Fibroblast of lung (primary cell): Measurements from ENCODE around the gene ROBO1. TPM values are rescaled to one million over a fixed set of nuclear protein-coding genes. Genes with fewer than 3 reads are reported as not detected.

Experiments
- DNase-seq, 2 donors: peaks; one replicate each; pipeline versions ENCODE4 v3.0.0 to v3.0.0-alpha.2; 2010; ENCODE audit warnings: low read depth in 2 of 2
- H2AFZ ChIP-seq: 2 replicates; pipeline ENCODE4 v1.5.1; 2012; ENCODE audit warnings: low read length, control low read depth, inconsistent platforms
- H3K27ac ChIP-seq: 2 replicates; pipeline ENCODE4 v1.5.1; 2011; ENCODE audit warnings: low read length, control low read depth; ENCODE audit not compliant: insufficient read depth
- H3K27me3 ChIP-seq: 2 replicates; pipeline ENCODE4 v1.5.1; 2011; ENCODE audit warnings: mild to moderate bottlenecking, low read length; ENCODE audit not compliant: control insufficient read depth, insufficient read depth
- H3K36me3 ChIP-seq: 2 replicates; pipeline ENCODE4 v1.5.1; 2011; ENCODE audit warnings: low read length; ENCODE audit not compliant: control insufficient read depth, insufficient read depth
- H3K4me1 ChIP-seq: 2 replicates; pipeline ENCODE4 v1.5.1; 2011; ENCODE audit warnings: low read length; ENCODE audit not compliant: control insufficient read depth, insufficient read depth; ENCODE audit errors: extremely low read depth
- H3K4me2 ChIP-seq: 2 replicates; pipeline ENCODE4 v1.5.1; 2011; ENCODE audit warnings: low read length, control low read depth; ENCODE audit not compliant: insufficient read depth; ENCODE audit errors: extremely low read depth
- H3K4me3 ChIP-seq, 4 experiments: fragments of 200-600 bp in 1 of 4; sonication (generic) in 1 of 4; replicated peaks in 1 of 4; 2 replicates each; pipeline ENCODE4 v1.5.1; 2011 to 2016; ENCODE audit warnings: low read length in 4 of 4, low read depth in 3 of 4, mild to moderate bottlenecking in 3 of 4, control low read depth in 2 of 4, inconsistent platforms in 1 of 4, mixed read lengths in 1 of 4; ENCODE audit not compliant: insufficient read depth in 1 of 4; ENCODE audit errors: control extremely low read depth in 1 of 4
- H3K79me2 ChIP-seq: 2 replicates; pipeline ENCODE4 v1.5.1; 2012; ENCODE audit warnings: mild to moderate bottlenecking, low read length, inconsistent platforms; ENCODE audit not compliant: control insufficient read depth, insufficient read depth
- H3K9ac ChIP-seq: 2 replicates; pipeline ENCODE4 v1.5.1; 2011; ENCODE audit warnings: mild to moderate bottlenecking, low read length, control low read depth; ENCODE audit not compliant: insufficient read depth
- H3K9me3 ChIP-seq: 2 replicates; pipeline ENCODE4 v1.5.1; 2012; ENCODE audit warnings: low read depth, low read length; ENCODE audit not compliant: control insufficient read depth, insufficient read depth
- H4K20me1 ChIP-seq: 2 replicates; pipeline ENCODE4 v1.5.1; 2011; ENCODE audit warnings: low read length; ENCODE audit not compliant: control insufficient read depth, insufficient read depth; ENCODE audit errors: extremely low read depth
- CTCF ChIP-seq, 2 donors: IDR thresholded peaks in 1 of 2; conservative IDR thresholded peaks in 1 of 2; 1 replicate in 1 of 2; 2 replicates in 1 of 2; pipeline ENCODE4 v1.5.1; 2011 to 2012; ENCODE audit warnings: low read length in 2 of 2, control low read depth in 1 of 2, inconsistent platforms in 1 of 2, low read depth in 1 of 2, mild to moderate bottlenecking in 1 of 2
- EZH2 ChIP-seq: IDR thresholded peaks from 2 replicates; pipeline ENCODE4 v1.5.1; 2012; ENCODE audit warnings: low read length, control low read depth, mild to moderate bottlenecking; ENCODE audit errors: missing control alignments
- polyA plus RNA-seq, 2 donors: library from polyadenylated mRNA; depleted of rRNA in 1 of 2; stranded (reverse) in 1 of 2; unstranded in 1 of 2; fragments of >200 nt; gene quantifications; 2 replicates each; pipeline ENCODE4 v1.2.1, GENCODE V29; 2011 to 2012; ENCODE audit warnings: missing spikeins in 1 of 2
- total RNA-seq: library from RNA; depleted of rRNA; stranded (reverse); fragments of >200 nt; gene quantifications from 2 replicates; pipeline ENCODE4 v1.2.1, GENCODE V29; 2014

ROBO1 gene
- total and polyA plus RNA-seq, 2 donors (not counting 1 experiment from before 2014, with no cell fraction given) = 53.8 to 104 TPM

DNA sequence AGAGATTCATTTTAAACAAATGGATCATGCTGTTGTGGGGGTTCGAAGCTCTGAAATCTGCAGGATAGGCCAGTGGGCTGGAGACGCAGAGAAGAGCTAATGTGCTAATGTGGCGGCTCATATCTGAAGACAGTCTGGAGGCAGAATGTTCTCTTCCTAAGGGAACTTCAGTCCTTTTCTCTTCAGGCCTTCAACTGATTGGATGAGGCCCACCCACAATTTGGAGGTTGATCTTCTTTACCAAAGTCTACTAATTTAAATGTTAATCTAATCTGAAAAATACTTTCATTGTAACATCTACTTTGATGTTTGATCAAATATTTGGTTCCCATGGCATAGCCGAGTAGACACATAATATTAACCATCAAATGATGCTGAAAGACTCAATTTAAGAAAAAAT is 940.2 kb downstream of the ROBO1 start:
- H3K4me1 ChIP-seq = peaks cover 2% of the 10 kb centered on the region
- H3K27ac ChIP-seq = no peak overlapping the region
- H3K9me3 ChIP-seq = no peaks in the 10 kb centered on the region
- H3K27me3 ChIP-seq = no peaks in the 10 kb centered on the region
- no peak overlapping the region for H3K4me2 ChIP-seq
- DNase-seq = no peak
- no peaks in the 10 kb centered on the region for H4K20me1 ChIP-seq
- TF ChIP-seq CTCF (conservative IDR thresholded peaks at IDR 0.05 in 1 of 2, IDR thresholded peaks at IDR 0.05 in 1 of 2; ENCODE audit: low read depth in 1 of 2, low read length in 2 of 2) (no peak), EZH2 (no peak)
- no peaks in the 10 kb centered on the region for H3K36me3 ChIP-seq
- H3K4me3 ChIP-seq = no peak overlapping the region
- H3K9ac ChIP-seq = no peak overlapping the region
- H2AFZ ChIP-seq = no peak overlapping the region
- H3K79me2 ChIP-seq = no peaks in the 10 kb centered on the region

DNA sequence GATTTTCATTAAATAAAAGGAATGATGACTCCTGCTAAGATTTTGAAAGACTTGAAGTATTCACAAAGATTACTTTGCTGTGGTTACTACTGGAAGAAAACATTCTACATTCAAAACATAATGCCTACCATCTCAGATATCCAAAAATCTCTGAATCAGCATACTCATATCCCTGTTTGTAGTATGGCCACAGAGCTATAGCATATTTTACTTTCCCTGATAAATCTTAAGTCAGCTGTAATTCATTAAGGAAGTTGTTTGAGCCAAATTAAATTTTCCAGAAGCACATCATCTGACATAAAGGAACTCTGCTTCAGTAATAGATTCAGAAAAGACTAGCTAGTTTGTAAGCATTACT is 942.0 kb downstream of the ROBO1 start:
- Histone ChIP-seq H3K9me3 (no peaks in the 10 kb centered on the region), H3K4me1 (peaks cover 2% of the 10 kb centered on the region), H3K79me2 (no peaks in the 10 kb centered on the region), H3K36me3 (no peaks in the 10 kb centered on the region), H3K4me3 (no peak overlapping the region), H3K27me3 (no peaks in the 10 kb centered on the region), H3K4me2 (no peak overlapping the region), H3K27ac (no peak overlapping the region), H2AFZ (no peak overlapping the region), H4K20me1 (no peaks in the 10 kb centered on the region), H3K9ac (no peak overlapping the region)
- peak in 1 of 2 donors; percentile 8 for DNase-seq
- TF ChIP-seq CTCF (conservative IDR thresholded peaks at IDR 0.05 in 1 of 2, IDR thresholded peaks at IDR 0.05 in 1 of 2; ENCODE audit: low read depth in 1 of 2, low read length in 2 of 2) (no peak), EZH2 (no peak)

DNA sequence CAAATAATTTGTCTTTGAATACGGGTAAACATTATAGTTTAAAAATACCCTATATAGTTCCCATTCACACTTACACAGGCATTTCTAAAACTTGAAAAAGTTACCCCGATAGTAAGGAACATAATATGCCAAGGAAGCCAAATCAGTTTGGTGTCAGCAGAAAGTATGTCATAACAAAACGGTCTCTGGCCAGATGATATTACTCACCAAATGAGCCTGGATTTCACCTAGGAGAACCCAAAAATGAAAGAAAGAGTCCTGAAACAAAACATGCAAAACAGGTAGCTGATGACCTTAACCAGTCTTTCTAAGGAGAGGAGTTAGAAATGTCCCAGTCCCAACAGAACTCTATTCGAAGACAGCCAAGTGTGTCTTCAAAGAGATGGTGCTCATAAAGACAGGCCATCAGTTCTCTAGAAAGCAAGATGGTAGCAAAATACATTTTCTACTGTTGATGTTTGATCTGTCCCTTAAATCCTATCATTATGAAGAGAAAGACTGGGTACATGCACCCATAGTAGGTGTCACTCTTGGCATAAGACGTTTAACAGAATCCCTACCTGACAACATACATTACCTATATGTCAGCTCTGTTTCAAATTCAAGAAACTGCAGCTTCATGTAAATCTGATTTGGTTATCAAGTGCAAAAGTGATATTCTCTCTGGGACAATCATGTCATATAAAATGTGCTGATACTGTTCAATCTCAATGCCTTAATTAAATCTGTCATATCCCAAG is 942.5 kb downstream of the ROBO1 start:
- Histone ChIP-seq H3K27me3 (no peaks in the 10 kb centered on the region), H4K20me1 (no peaks in the 10 kb centered on the region), H3K9ac (no peak overlapping the region), H3K36me3 (no peaks in the 10 kb centered on the region), H3K4me3 (no peak overlapping the region), H3K4me2 (no peak overlapping the region), H3K79me2 (no peaks in the 10 kb centered on the region), H3K27ac (no peak overlapping the region), H2AFZ (no peak overlapping the region), H3K9me3 (no peaks in the 10 kb centered on the region), H3K4me1 (peaks cover 2% of the 10 kb centered on the region)
- no peak for TF ChIP-seq CTCF (conservative IDR thresholded peaks at IDR 0.05 in 1 of 2, IDR thresholded peaks at IDR 0.05 in 1 of 2; ENCODE audit: low read depth in 1 of 2, low read length in 2 of 2)
- TF ChIP-seq EZH2 = no peak
- DNase-seq = peak in 1 of 2 donors; percentile 8
